ENCODE measurements around the gene SLC43A3.
A peak's percentile ranks its signal among the peaks of the same experiment; 100 is the strongest.

GRCh38 chr11:57458410-57459163, 31.7 kb upstream of the SLC43A3 start:
- TF ChIP-seq EZH2 (IDR thresholded peaks at IDR 0.05; ENCODE audit: borderline replicate concordance), result no peak
- peak; percentile 90 for TF ChIP-seq CTCF (IDR thresholded peaks at IDR 0.05; ENCODE audit: poor library complexity)

Measured in hepatocyte (in vitro differentiated cells).